Measurements from ENCODE around the gene MLST8. TPM values are rescaled to one million over a fixed set of nuclear protein-coding genes. Genes with fewer than 3 reads are reported as not detected.

The MLST8 gene
- total RNA-seq, 1 experiment from 2014 or later, result 87.6 TPM

DNA sequence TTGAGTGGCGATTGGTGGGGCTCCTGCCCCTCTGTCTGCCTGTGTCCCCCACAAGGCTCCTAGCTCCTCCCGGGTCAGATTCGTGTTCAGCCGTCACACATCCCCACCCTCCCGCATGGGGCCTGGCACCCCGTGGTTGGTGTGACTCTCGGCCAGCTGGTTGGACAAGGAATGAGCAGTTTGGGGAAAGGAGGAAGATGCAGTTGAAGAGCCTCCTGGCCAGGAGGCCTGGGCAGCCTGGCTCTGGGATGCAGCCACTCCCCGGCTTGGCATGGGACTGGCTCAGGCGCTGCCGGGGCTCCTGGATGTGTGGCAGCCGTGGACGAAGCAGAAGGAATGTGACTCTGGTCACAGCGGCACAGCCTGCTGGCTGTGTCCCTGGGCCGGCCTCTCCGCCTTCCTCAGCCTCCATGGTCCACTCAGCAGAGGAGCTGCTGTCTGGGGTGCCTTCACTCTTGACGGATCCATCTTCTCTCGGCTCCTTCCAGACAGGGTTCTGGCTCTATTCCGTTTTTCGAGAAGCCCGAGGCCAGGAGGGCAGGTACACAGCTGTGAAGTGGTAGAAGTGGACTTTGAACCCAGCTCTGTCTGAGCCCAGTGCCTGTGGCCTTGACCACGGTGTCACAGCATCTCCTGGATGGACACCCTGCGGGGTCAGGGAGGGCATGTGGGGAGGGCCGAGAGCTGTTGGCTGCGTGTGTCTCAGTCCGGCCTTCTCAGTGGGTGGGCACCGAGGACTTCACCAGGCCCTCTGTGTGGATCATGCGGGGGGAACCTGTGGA lies 47.6 kb upstream of the MLST8 start:
- DNase-seq (ENCODE audit: unreplicated experiment), result no peak
- Mint-ChIP-seq H3K4me1 (ENCODE audit: insufficient read depth, unreplicated experiment) (peaks cover 31% of the 10 kb centered on the region), H3K36me3 (ENCODE audit: insufficient read depth, unreplicated experiment) (peaks cover 42% of the 10 kb centered on the region), H3K4me3 (ENCODE audit: unreplicated experiment) (peak overlapping the region; percentile 96), H3K27ac (ENCODE audit: low read depth, unreplicated experiment) (peak overlapping the region; percentile 82), H3K9me3 (ENCODE audit: unreplicated experiment) (no peaks in the 10 kb centered on the region), H3K27me3 (ENCODE audit: insufficient read depth, unreplicated experiment) (no peaks in the 10 kb centered on the region)
- TF ChIP-seq, protein P1, sequence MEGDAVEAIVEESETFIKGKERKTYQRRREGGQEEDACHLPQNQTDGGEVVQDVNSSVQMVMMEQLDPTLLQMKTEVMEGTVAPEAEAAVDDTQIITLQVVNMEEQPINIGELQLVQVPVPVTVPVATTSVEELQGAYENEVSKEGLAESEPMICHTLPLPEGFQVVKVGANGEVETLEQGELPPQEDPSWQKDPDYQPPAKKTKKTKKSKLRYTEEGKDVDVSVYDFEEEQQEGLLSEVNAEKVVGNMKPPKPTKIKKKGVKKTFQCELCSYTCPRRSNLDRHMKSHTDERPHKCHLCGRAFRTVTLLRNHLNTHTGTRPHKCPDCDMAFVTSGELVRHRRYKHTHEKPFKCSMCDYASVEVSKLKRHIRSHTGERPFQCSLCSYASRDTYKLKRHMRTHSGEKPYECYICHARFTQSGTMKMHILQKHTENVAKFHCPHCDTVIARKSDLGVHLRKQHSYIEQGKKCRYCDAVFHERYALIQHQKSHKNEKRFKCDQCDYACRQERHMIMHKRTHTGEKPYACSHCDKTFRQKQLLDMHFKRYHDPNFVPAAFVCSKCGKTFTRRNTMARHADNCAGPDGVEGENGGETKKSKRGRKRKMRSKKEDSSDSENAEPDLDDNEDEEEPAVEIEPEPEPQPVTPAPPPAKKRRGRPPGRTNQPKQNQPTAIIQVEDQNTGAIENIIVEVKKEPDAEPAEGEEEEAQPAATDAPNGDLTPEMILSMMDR (IDR thresholded peaks at IDR 0.05; ENCODE audit: unreplicated experiment), result no peak
- ChIA-PET POLR2A (interaction anchor here (0.6 to 1.2 kb wide), 6 partner anchors 9 to 193 kb away, joined by 3 to 5 read pairs (median 3); partner anchors contain the start of genes ECI1 and RPS2), CTCF (interaction anchor here (0.6 to 0.7 kb wide), 2 partner anchors 49 to 150 kb away, joined by 3 read pairs; no protein-coding TSS in a partner anchor)
- intact Hi-C loops (cut with micrococcal nuclease), result no loop called here
- BruUV-seq (replicated peaks), result no TSS peak

DNA sequence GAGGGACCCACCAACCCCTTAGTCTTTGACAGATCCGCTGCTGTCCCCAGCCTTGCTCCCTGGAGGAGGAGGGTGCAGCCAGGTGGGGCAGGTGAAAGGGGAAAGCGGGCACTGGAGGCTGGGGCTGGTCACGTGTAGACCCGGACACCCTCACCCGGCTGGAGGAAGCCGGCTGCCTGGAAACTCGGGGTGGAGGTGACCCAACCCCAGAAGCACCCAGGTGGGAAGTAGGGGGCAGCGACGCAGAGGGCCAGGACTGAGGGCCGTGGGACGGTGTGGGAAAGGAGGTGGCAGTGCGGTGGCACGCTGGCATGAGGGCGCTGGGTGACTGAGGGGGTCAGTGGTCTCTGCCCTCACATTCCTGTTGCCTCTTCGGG lies 47.0 kb upstream of the MLST8 start:
- Mint-ChIP-seq H3K27me3 (ENCODE audit: insufficient read depth, unreplicated experiment) (no peaks in the 10 kb centered on the region), H3K9me3 (ENCODE audit: unreplicated experiment) (no peaks in the 10 kb centered on the region), H3K4me1 (ENCODE audit: insufficient read depth, unreplicated experiment) (peaks cover 35% of the 10 kb centered on the region), H3K36me3 (ENCODE audit: insufficient read depth, unreplicated experiment) (peaks cover 38% of the 10 kb centered on the region), H3K4me3 (ENCODE audit: unreplicated experiment) (peak overlapping the region; percentile 96), H3K27ac (ENCODE audit: low read depth, unreplicated experiment) (peak overlapping the region; percentile 82)
- BruUV-seq (replicated peaks), result no TSS peak
- intact Hi-C loops (cut with micrococcal nuclease), result no loop called here
- TF ChIP-seq, protein P1 (IDR thresholded peaks at IDR 0.05; ENCODE audit: unreplicated experiment), result no peak
- CTCF ChIA-PET, result no interaction called here
- no peak for DNase-seq (ENCODE audit: unreplicated experiment)
- POLR2A ChIA-PET, result interaction anchor here (0.6 to 1.2 kb wide), 3 partner anchors 66 to 193 kb away, joined by 3 to 5 read pairs (median 4); partner anchors contain the start of genes ECI1 and RPS2

DNA sequence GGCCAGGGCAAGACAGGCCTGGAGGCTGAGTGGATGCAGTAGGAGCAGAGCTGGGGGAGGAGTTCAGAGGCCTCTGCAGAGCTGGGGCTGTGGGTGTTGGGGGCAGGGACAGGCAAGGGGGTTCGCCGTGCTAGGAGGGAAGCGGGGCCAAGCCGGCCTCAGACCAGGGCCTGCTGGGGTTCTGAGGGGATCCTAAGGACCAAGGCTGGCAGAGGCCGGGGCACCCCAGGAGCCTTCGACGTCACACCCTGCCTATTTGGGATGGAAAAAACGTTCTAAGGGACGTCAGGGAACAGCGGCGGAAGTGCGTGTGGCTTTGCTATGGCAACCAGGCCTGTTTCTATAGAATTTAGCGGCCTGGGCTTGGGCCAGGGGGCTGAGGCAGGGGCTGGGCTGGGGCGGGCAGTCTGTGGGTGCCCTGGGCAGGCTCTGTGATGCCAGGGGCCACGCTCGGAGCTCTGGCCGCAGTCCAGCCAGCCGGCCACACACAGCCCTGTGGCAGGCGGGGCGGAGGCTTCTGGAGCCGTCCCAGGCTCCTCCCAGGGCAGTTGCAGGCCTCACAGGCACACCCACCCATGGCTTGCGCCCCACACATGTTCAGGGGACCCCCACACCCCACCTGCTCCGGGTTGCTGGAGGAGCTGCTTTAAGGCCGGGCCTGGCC lies 45.9 kb upstream of the MLST8 start:
- Mint-ChIP-seq H3K36me3 (ENCODE audit: insufficient read depth, unreplicated experiment) (peaks cover 32% of the 10 kb centered on the region), H3K27ac (ENCODE audit: low read depth, unreplicated experiment) (peak overlapping the region; percentile 82), H3K4me3 (ENCODE audit: unreplicated experiment) (peak overlapping the region; percentile 47), H3K9me3 (ENCODE audit: unreplicated experiment) (no peaks in the 10 kb centered on the region), H3K27me3 (ENCODE audit: insufficient read depth, unreplicated experiment) (no peaks in the 10 kb centered on the region), H3K4me1 (ENCODE audit: insufficient read depth, unreplicated experiment) (peaks cover 38% of the 10 kb centered on the region)
- ChIA-PET CTCF (interaction anchor here (0.5 kb wide), 1 partner anchor 33 kb away, joined by 4 read pairs; no protein-coding TSS in a partner anchor), POLR2A (interaction anchor here (0.6 to 1.2 kb wide), 5 partner anchors 23 to 373 kb away, joined by 3 to 5 read pairs (median 3); partner anchors contain the start of genes ECI1 and PKD1)
- intact Hi-C loops (cut with micrococcal nuclease), result no loop called here
- BruUV-seq (replicated peaks), result no TSS peak
- TF ChIP-seq, protein P1 (IDR thresholded peaks at IDR 0.05; ENCODE audit: unreplicated experiment), result no peak
- DNase-seq (ENCODE audit: unreplicated experiment), result peak; percentile 39

Measured in MCF 10A (cell line).